ENCODE data around the gene TP53TG5.

DNA sequence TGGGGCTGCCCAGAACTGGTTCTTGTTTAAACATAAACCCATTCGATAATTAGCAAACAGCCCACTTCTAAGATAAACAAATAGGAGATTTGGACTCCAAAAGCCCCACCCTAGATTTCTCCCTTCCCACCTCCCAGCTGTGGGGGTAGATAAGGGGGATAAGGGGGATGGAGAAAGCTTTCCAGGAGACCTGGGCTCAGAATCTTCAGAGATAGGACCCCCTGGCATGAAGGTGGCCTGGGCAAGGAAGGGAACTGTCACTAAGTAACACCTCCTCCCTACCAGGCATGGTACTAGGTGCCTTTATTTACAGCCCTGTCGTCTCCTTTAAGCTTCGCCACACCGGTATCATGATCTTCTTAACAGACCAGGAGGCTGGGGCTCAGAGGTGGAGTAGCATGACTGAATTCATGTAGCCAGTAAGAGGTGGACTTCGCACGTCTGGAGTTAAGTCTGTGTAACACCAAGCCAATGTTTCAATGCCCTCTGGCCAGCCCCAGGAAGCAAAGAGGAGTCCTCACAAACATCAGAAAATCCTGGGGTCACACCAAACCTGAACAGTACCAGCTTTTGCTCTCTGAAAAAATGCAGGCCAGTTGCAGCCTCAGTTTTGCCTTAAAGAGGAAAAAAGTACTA lies 34.5 kb downstream of the TP53TG5 start:
- TF ChIP-seq, protein P1, sequence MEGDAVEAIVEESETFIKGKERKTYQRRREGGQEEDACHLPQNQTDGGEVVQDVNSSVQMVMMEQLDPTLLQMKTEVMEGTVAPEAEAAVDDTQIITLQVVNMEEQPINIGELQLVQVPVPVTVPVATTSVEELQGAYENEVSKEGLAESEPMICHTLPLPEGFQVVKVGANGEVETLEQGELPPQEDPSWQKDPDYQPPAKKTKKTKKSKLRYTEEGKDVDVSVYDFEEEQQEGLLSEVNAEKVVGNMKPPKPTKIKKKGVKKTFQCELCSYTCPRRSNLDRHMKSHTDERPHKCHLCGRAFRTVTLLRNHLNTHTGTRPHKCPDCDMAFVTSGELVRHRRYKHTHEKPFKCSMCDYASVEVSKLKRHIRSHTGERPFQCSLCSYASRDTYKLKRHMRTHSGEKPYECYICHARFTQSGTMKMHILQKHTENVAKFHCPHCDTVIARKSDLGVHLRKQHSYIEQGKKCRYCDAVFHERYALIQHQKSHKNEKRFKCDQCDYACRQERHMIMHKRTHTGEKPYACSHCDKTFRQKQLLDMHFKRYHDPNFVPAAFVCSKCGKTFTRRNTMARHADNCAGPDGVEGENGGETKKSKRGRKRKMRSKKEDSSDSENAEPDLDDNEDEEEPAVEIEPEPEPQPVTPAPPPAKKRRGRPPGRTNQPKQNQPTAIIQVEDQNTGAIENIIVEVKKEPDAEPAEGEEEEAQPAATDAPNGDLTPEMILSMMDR (IDR thresholded peaks at IDR 0.05; ENCODE audit: low read depth, low read length) = no peak
- TF ChIP-seq EZH2phosphoT487 (IDR thresholded peaks at IDR 0.05; ENCODE audit: low read depth) = no peak
